NCI-H82 treated with DMSO at 0.1 percent for 48 hours (cell line): Measurements from ENCODE around the gene TRMT44.
"Not testable (repeated sequence)": the region's sequence is repeated elsewhere in the genome, so short reads cannot be mapped to it uniquely, and the experiment has no call there.

Experiments used
- DNase-seq: peaks from one replicate; lab custom pipeline; 2025; ENCODE audit not compliant: unreplicated experiment; lab: John Stamatoyannopoulos, UW

TRMT44 gene

GRCh38 chr4:8510191-8510590 is 69.6 kb downstream of the TRMT44 start:
- DNase-seq = no peak

- no peak for DNase-seq
These were observed 70.2 kb downstream of the TRMT44 start for GRCh38 chr4:8510611-8511285.

GRCh38 chr4:8512510-8512909 is 71.9 kb downstream of the TRMT44 start:
- no peak for DNase-seq

GRCh38 chr4:8513080-8513479 is 72.5 kb downstream of the TRMT44 start:
- DNase-seq = not testable (repeated sequence)

- no peak for DNase-seq
These were observed 73.4 kb downstream of the TRMT44 start for GRCh38 chr4:8513931-8514330.

- no peak for DNase-seq
These were observed 73.8 kb downstream of the TRMT44 start for GRCh38 chr4:8514391-8514790.

GRCh38 chr4:8515316-8516060 is 74.9 kb downstream of the TRMT44 start:
- DNase-seq = no peak

GRCh38 chr4:8516061-8516573 is 75.5 kb downstream of the TRMT44 start:
- no peak for DNase-seq

GRCh38 chr4:8516996-8517550 is 76.5 kb downstream of the TRMT44 start:
- no peak for DNase-seq

- DNase-seq = no peak
These were observed 77.4 kb downstream of the TRMT44 start for GRCh38 chr4:8517946-8518345.

GRCh38 chr4:8522160-8523120 is 81.9 kb downstream of the TRMT44 start:
- DNase-seq = no peak

GRCh38 chr4:8523175-8523574 is 82.6 kb downstream of the TRMT44 start:
- DNase-seq = no peak

- no peak for DNase-seq
These were observed 83.2 kb downstream of the TRMT44 start for GRCh38 chr4:8523766-8524165.

- DNase-seq = no peak
These were observed 84.2 kb downstream of the TRMT44 start for GRCh38 chr4:8524595-8525382.

GRCh38 chr4:8525383-8526120 is 85.0 kb downstream of the TRMT44 start:
- DNase-seq = no peak
